Activated CD4-positive, alpha-beta T cell treated with anti-CD3 and anti-CD28 coated beads, Interleukin-2, amount 50 U/mL, for 4 hours (primary cell): Measurements from ENCODE around the gene ARHGEF4.

Source experiments
- DNase-seq, 2 experiments: peaks; one replicate each; pipeline ENCODE4 v3.0.0-alpha.2; 2020

The ARHGEF4 gene

DNA sequence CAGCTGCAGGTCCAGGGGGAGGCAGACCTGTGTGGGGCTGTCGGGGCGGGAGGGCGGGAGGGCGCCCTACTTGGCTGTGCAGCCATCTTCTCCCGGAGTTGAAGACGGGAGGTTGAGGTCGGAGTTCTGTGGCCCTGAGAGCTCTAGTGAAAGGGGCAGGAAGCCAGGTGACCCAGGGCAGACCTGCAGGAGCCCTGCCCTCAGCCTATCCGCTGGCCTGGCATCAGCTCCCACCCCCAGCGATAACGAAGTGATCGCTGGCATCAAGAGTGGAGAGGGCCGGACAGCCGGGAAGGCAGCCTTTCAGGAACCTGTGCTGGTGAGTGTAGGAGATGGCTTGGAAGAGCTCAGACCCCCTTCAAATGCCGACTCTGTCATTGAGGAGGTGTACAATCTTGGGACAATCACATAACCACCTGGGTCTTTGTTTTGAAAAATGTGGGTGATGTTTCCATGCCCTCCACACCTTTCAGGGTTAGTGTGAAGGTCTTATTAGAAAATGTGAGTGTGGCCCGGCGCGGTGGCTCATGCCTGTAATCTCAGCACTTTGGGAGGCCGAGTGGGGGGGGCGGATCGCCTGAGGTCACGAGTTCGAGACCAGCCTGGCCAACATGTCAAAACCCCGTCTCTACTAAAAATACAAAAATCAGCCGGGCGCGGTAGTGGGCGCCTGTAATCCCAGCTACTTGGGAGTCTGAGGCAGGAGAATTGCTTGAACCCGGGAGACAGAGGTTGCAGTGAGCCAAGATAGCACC, 1.3 kb downstream of the ARHGEF4 start:
- no peak for DNase-seq

GRCh38 chr2:130839011-130839780, 2.5 kb downstream of the ARHGEF4 start:
- no peak for DNase-seq

- no peak for DNase-seq
Measured at GRCh38 chr2:130840506-130840905, 3.8 kb downstream of the ARHGEF4 start.

DNA sequence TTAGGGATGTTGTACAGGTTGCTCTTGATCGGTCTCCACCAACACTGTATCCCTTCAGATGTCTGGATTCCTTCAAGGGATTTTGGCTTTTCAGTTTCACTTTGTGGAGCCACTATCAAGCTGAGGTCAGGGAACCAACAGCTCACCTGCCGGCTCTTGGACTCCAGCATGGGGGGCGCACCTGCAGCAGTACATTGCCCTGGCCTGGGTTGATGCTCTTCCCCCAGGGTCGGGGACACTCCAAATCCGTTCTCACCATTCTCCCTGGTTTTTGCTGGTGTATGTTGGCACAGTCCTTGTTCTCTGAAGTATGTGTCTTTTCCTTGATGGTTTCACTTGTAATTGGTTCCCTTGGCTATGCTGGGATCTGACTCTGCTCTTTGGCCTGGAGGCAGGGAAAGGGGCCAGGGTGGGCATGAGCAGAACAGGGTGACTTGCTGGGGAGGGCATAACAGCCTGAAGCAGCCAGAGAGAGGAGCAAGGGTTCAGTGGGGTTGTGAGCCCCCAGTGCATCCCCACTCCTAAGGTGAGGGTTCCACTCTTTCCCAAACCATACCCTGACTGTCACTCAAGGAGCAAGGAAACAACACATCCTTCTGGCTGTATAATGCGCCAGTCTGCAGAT, 5.1 kb downstream of the ARHGEF4 start:
- DNase-seq: no peak

- no peak for DNase-seq
Measured at GRCh38 chr2:130842770-130843169, 6.1 kb downstream of the ARHGEF4 start.

DNA sequence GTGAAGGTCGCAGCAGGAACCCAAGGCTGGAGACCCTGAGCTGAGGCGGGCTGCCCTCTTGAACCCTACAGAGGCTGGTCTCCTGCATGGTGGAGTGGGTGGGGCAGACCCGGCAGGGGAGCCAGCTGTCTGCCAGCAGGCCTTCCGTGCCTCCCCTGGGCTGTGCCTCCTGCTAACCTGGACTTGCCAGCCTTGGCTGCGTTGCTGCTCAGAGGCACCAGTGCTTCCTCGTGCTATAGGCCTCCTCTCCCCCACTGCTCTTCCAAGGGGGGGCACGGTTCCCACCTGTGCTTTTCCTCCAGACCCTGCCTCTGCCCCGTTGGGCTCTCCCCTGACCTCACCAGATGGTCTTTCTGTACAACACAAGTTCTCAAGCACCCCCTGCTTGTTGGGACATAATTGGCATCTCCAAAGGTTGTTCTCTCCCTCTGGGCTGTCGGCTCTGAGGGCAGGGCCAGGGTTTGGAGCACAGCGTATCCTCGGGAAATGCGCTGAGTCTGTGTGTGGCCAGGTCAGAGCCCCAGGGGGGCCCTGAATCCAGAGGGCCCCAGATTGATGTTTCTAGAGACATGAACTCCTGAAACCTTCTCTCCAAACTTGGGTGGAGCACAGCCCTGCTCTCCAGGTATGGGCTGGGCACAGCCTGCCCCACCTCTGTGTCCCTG, 6.7 kb downstream of the ARHGEF4 start:
- DNase-seq: no peak

DNA sequence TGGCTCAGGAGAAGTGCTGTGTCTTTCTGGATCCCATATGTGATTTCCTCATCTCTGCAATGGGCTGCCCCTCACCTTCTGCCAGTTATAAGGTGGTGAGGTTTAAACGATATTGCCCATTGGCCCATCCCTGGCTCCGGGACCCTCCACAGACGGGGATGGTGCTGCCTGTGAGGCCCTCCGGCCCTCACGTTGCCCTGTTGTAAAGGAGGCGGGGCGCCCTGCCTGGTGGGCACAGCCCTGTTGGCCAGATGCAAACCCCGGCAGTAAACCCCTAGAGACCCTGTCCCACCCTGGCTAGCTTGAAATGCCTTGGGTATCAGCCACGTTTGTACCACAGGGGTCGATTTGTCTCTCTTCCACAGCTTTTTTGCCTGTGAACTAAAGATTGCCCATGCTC, 7.4 kb downstream of the ARHGEF4 start:
- DNase-seq: no peak

GRCh38 chr2:130845505-130846085, 8.9 kb downstream of the ARHGEF4 start:
- DNase-seq: no peak

DNA sequence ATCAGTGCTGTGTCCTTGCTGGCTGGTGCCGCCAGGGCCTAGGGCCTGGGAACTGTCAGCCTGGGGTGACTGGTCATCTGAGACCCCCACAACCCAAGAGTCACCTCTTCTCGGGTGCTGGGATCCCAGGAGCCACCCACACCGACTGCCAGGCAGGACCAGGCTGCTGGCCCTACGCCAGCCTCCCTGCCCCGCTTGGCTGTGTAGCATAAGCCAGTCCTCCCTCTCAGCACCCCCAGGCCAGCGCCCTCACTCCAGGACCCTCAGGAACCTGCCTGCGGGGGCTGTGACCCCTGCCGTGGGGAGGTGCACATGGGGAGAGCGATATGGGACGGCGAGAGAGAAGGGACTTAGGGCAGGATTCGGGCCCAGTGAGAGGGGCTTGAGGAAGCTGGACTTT, 9.5 kb downstream of the ARHGEF4 start:
- no peak for DNase-seq

GRCh38 chr2:130846686-130847375, 10.1 kb downstream of the ARHGEF4 start:
- no peak for DNase-seq

DNA sequence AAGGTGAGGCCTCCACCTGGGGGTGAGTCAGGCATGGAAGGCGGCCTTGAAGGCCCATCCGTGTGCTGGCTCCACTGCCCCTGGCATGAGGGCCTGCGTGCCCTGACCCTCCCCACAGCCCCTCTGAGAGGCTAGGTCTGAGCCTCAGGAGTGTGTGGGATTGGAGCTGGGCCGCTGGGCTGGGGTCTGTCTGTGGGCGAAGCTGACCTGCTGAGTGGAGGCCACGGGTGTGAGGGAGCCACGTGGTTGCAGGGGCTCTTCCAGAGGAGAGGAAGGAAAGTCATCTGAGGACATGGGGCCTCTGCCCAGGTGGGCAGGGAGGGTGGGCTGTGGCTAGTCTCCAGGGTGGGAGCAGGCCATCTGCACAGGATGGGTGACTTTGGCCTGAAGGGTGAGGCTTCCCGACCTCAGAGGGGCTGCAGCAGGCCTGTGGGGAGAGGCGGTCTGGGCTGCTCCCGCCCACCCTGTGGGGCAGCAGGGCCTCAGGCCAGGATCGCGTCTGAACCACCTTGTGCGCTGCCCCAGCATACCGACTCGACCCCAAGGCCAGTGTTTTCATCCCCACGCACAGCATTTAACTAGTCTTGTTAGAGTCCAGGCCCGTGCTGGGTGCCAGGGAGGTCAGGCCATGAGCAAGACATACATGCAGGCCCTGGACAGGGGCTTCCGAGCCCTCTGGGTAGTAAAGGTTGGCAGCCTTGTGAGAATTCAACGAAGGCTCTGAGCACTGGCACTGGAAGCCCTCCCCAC, 11.2 kb downstream of the ARHGEF4 start:
- no peak for DNase-seq

- DNase-seq: no peak
Measured at GRCh38 chr2:130848526-130849210, 12.0 kb downstream of the ARHGEF4 start.

DNA sequence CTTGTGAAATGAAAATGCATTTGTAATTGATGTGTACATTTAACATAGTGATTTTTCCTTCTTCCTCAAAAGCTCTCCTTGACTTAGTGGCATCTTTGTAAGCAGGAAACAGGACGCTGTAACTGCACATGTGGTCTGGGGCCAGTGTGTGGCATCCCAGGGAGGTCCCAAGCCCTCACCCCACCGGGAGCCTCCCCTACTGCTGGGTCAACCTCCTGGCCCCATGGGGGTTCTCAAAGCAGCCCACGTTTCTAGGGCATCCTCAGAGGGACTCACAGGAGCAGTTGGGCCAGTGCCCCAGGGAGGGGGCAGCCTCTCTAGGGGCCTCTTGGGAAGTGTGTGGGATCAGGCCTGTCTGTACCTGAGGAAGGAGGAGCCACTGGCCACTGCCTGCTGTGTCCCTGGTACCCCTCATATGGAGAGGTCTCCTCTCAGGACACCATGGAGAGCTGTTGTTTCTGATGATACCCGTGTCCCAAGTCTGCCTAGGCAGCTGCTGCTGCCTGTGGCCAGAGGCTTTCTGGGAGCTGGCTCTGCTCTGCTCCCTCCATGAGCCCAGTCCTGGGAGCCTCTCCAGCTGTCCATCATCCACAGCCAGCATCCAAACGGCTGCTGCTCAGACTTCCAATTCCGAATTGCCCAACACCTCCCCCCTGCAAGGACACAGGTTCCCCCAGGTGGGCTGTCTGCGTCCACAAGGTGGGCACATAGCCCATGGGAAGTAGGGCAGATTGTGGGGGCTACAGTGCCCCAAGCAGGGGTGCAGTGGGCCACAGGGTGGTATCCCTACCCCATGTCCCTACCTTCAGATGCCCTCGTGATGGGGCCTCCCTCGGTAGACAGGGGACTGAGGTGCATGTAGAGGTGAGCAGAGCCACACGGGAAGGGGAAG, 13.4 kb downstream of the ARHGEF4 start:
- DNase-seq: no peak

- DNase-seq: no peak
Measured at GRCh38 chr2:130850788-130851623, 14.3 kb downstream of the ARHGEF4 start.

DNA sequence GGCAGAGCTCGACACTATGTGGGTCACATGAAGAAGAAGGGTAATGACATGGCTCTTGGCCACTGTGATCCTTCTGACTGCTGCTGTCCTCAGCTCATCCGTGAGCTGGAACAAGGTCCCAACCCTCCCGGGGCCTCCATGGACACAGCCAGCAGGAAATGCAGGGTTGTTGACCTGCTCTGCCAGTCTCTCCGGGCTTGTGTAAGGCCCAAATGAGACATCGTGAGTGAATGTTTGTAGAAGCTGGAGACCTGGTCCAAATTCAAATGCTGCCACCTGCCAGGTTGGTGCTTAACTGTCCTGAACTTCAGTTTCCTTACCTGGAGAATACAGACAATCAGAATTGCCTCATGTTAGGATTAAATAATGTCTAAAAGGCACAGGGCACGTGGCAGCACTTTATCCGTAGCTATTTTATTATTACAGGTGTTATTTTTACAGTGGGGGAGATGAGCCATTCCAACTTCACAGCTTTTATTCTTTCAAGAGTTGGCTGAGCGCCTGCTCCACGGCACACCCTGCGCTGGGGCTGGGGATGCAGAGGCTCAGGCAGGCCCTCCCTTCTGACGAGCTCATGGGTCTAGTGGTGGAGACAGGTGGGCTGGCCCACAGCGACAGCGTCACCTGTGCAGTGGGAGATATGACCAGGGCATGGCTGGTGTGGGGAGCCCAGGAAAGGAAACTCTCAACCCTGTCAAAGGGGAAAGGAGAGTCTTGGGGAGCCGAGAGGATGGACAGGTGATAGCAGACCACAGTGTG, 15.1 kb downstream of the ARHGEF4 start:
- no peak for DNase-seq

DNA sequence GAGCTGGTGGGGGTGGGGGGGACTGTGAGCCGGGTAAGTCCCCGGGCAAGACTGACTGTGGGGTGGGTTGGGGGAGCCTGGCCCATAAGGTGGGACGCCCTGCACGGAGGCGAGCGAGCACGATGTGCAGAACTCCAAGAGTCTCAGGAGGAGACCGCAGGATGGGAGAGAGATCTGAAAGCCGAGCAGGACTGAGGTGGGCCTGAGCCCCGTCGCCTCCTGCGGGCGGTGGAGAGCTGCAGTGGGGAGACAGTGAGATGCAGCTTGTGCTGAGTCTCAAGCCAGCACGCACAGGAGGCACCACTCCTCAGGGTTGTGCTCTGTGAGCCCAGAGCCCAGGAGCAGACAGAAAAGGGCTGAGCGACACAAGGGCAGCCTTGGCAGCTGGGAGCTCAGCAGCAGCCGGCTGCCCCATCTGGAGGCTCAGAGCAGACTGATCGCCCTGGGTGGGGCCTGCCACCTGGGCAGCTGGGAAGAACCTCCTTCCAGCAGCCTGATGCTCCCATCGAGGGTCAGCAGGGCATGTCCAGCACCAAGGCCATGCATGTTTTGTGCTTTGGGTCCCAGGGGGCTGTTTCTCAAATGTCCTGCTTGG, 15.9 kb downstream of the ARHGEF4 start:
- DNase-seq: no peak

GRCh38 chr2:130853391-130853790, 16.7 kb downstream of the ARHGEF4 start:
- DNase-seq: no peak

DNA sequence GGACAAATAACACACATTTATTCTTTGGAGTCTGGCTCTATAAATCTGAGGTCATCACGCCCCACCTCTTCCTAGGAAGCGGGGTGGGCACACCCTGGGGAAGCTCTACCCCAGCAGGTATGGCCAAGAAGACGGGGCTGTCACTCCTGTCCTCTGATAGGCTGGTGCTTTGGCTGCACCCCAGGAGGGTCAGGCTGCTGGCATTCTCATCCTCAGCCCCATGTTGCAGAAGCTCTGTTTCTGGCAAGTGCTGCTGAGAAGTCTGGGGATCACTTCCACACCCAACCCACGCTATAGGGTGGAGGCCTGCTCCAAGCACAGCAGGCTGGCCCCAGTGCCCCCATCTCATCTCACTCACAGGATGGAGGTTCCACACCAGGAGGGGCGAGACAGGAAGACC, 17.6 kb downstream of the ARHGEF4 start:
- no peak for DNase-seq
